DMS79 treated with DMSO at 0.1 percent for 48 hours (cell line): ENCODE measurements around the gene BMPR1A.
"Not testable (repeated sequence)": the region's sequence is repeated elsewhere in the genome, so short reads cannot be mapped to it uniquely, and the experiment has no call there.

Source experiments
- DNase-seq: peaks from one replicate; lab custom pipeline; 2025; lab: John Stamatoyannopoulos, UW

BMPR1A gene

DNA sequence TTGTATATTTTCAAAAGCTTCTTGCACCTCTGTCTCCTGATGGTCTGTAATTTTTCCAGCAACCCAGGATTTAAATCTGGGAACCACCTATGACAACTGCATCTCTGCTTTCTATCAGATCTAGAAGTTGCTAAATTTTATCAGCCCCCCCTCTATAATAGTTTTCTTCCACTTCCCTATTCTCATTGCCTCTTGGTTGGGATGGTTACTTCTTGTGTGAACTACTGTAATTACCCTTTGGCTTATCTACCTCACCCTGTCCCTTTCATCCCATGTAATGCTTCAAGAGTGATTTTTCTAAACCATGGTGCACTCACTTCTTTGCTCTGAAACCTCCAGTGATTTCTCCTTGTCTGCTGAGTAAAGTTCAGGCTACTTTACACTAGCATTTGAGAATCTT is 92.3 kb downstream of the BMPR1A start:
- DNase-seq, result no peak

DNA sequence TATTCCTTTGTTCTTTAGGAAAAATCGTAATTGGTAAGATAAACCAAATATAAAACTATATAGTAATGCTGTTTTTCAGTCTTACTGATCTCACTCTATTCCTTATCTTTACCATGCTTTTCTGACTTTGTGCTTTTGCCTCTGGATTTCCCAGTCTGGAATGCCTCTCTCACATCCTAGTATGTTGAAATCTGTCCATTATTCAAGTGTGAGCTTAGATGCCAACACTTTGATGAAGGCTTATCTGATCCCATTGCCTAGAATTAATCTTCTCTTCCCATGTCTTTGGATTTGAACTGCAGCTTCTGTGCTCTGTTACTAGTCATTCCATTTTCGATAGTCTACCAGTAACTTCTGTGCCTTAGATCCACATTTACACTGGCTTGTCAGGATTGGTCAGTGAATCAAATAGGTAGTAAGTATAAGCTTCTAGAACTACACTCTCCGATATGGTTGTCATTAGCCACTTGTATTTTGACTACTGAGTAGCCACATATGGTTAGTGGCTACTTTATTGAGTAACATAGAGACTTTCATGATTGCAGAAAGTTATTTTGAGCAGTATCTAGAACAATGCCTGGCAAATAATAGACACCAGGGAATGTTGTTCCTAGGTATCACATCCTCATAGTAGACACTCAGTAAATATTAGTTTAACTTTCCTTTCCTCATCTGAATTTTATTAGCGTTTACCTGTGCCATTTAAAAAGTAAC is 92.9 kb downstream of the BMPR1A start:
- DNase-seq, result no peak

DNA sequence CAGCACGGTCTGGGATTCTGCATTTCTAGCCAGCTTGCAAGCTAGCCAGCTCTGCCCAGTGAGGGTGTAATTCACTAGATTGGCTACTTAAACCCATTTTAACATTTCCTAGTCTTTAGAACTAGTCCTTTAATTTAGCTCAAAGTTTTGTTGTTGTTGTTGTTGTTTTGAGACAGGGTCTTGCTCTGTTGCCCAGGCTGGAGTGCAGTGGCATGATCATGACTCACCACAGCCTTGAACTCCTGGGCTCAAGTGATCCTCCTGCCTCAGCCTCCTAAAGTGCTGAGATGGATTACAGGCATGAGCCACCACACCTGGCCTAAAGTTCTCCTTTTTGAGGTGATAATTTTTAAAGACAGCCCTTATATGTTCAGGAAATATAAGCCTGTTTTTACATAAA is 94.1 kb downstream of the BMPR1A start:
- DNase-seq, result no peak

DNA sequence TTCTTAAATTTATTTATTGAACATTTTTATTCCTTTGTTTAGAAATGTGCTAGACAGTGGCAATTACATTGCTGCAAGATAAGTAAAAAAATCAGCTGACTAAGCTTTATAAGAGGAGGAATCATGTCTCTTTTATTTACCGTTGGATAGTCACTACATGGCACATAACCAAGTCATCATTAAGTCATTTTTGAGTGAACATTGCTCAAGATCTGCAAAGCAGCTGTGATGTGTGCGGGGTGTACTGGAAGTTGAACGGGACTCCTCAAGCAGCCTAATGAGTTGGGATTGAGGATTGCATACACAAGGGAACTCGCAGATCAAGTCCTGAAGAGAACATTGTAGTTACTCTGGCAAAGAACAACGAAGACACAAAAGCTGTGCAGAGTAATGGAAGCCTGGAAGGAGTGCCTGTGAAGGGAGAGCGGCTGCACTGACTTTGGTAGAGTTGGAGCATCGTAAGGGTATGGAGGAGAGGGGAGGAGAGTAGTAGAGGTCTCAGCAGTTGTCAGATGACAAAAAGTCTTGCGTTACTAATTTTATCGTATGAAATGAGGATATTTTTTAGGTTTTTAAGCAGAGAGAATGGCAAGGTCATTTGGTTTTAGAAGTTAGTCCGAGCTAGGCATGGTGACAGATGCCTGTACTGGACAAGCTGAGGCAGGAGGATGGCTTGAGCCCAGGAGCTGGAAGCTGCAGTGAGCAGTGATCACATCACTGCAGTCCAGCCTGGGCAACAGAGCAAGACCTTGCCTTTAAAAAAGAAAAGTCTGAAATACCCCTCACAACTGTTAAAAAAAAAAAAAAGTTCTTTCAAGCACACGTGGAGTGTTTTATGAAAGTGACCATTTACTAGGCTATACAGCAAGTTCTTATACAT is 95.1 kb downstream of the BMPR1A start:
- no peak for DNase-seq

DNA sequence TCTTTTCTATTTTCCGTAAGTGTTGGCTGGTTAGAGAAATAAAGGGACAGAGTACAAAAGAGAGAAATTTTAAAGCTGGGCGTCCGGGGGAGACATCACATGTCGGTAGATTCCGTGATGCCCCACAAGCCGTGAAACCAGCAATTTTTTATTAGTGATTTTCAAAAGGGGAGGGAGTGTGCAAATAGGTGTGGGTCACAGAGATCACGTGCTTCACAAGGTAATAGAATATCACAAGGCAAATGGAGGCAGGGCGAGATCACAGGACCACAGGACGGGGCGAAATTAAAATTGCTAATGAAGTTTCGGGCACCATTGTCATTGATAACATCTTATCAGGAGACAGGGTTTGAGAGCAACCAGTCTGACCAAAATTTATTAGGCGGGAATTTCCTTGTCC is 97.2 kb downstream of the BMPR1A start:
- not testable (repeated sequence) for DNase-seq

DNA sequence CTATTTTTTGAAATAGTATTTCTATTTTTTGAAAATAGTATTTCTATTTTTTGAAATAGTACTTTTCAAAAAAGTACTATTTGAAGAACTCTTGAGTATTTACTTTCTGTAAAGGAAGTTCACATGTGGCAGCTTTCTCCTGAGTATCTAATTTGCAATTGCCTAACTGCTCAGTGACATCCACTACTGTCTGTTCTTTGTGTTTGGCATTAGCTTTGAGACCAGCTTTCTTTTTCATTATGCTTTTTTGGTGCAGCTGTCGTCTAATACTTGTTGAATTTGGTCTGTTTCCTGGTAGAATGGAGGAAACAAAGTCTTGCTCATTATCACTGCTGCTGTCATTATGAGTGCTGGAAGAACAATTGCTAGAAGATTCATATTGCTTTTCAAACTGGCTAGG is 99.1 kb downstream of the BMPR1A start:
- no peak for DNase-seq

DNA sequence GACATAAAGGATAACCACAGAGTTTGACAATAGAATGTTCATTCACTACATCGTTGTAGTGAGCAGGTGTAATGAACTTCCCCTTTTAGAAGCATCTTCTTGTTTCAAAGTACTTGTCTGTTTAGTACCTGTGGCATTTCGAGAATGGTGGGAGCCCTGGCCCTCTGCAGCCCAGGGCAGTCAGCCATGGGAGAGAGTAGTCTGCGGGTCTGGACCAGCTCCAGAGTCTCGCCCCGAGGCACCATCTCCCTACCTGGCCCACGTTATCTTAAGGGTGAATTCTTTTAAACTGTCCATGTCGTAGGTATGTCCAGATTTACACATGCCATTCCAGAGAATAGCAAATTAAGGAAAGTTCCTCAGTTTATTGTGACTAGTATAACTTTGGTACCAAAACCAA is 99.7 kb downstream of the BMPR1A start:
- DNase-seq, result no peak

DNA sequence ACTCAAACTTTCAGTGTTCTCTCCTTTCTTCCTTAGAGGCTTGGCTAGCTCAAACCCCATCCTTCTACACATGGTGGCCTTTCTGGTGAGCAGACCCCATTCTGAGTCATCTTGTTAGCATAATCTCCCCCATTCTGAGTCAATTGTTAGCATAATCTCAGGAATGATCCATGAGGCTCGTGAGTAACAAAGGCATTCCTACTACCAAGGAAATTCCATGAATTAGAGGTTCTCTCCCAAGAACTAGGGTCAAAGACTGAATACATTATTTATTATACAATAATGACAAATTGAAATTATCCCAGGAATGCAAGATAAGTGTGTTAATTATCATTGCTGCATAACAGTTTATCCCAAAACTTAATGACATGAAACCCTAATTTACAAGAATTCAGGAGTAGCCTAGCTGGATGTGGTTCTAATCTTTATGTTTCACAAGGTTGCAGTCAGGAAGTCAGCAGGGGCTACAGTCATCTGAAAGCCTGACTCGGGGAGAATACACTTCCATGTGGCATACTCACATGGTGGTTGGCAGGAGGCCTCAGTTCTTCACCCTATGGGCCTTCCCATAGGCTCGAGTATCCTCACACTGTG is 100.8 kb downstream of the BMPR1A start:
- DNase-seq, result no peak

DNA sequence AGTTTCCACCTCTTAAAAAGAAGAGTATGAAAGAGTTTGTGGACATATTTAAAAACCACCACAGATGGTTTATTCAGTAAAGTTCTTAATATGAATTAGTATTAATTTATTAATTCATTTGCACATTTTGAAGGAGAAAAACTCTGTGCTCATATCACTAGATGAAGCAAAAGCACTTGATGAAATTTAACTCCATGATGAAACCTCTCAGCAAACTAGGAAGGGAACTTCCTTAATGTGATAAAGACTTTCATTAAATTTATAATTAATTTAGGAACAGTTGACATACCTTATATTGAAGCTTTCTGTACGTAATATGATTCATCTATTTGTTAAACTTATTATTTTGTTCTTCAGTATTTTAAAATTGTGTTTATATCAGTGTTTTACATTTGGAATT is 101.6 kb downstream of the BMPR1A start:
- no peak for DNase-seq

DNA sequence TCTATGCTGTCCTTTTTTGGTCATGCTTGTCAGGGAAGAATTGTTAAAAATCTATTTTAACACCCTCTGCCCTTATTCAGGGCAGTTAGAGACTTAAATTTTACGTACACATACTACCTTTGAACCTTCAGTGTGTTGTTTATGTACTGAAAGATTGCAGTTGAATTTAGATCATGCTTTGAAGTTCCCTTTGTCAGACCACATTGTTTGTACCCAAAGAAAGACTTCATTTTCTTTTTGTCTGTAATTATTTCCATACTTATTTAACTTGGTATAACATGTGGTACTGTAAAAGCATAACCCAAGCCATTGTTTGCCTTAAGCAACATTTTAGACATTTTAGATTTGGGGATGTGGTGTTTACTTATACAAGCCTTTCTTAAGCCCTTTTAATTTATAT is 104.9 kb downstream of the BMPR1A start:
- no peak for DNase-seq

DNA sequence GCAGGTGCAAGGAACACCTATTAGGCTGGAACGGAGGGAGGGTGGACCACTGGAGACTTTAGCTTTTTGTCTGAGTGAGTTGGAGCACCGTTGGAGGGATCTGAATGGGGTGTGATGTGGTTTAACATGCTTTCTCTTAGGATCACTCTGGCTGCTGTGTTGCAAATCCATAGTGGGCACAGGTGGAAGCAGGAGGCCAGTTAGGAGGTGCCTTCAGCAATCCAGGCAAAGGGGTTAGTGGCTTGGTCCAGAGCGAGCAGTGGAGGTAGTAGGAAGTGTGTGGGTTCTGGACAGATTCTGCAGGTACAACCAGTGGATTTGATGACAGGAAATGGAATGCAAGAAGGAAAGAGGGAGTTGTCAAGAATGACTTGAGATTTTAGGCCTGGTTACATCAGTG is 106.0 kb downstream of the BMPR1A start:
- no peak for DNase-seq

DNA sequence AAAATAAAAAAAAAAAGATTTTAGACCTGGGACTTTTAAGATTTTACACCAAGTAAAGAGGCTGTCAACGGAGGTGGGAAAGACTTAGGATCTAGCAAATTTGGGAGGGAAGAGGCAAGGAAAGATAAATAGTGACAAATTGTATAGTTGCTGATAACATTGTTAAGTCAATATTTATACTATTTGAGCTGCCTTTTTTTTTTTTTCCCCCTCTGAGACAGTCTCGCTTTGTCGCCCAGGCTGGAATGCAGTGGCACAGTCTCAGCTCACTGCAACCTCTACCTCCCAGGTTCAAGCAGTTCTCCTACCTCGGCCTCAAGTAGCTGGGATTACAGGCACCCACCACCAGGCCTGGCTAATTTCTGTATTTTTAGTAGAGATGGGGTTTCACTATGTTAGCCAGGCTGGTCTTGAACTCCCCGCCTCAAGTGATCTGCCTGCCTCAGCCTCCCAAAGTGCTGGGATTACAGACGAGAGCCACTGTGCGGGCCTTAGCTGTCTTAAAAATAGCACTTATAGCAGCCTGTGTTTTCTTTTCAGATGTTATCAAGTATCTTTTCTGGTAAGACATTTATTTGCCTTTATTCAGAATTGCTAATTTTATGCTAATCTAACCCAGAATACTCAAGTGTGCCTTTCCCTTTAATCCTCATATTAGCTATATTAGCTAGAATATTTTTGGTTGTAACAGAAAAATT is 106.5 kb downstream of the BMPR1A start:
- no peak for DNase-seq

DNA sequence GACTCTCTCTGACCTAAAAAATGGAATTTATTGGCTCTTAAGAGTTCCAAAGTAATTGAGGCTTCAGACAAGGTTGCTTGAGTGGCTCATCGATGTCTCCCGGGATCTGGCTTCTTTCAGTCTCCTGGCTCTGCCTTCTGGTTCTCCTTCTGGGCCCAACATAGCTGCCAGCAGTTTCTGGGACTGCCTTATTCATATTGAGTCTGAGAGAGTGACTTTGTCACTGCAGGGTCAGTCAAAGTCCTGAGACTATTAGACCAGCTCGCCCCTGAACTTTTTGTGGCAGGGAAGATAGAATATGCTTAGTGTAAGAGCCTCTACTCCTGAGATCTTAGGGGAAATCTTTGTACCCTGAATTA is 107.0 kb downstream of the BMPR1A start:
- DNase-seq, result no peak

DNA sequence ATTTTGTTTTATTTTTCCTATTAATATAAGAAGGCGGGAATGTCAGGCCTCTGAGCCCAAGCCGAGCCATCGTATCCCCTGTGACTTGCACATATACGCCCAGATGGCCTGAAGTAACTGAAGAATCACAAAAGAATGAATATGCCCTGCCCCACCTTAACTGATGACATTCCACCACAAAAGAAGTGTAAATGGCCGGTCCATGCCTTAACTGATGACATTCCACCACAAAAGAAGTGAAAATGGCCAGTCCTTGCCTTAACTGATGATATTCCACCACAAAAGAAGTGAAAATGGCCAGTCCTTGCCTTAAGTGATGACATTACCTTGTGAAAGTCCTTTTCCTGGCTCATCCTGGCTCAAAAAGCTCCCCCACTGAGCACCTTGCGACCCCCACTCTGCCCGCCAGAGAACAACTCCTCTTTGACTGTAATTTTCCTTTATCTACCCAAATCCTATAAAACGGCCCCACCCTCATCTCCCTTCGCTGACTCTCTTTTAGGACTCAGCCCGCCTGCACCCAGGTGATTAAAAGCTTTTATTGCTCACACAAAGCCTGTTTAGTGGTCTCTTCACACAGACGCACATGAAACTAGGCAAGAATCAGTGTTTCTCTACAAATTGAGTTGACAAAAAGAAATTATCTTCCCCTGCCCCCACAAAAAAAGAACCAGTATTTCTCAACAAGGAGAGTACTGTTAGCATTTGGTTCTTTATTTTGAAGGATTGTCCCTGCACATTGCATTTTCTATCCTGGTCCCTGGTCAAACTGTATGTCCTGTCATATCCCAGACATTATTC is 108.8 kb downstream of the BMPR1A start:
- DNase-seq, result not testable (repeated sequence)

DNA sequence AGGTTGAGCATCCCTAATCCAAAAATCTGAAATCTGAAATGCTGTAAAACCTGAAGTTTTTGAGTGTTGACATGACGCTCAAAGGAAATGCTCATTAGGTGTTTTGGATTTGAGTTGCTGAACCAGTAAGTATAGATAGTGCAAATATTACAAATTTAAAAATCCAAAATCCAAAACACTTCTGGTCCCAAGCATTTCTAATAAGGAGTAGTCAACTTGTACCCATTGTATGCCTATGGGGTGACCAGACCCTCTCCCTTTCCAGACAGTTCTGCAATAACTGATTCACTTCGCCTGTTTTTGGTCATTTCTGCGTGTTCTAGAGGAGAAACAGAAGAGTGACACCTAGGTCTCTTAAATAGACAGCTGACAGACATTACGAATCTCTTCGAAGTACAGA is 110.7 kb downstream of the BMPR1A start:
- no peak for DNase-seq

DNA sequence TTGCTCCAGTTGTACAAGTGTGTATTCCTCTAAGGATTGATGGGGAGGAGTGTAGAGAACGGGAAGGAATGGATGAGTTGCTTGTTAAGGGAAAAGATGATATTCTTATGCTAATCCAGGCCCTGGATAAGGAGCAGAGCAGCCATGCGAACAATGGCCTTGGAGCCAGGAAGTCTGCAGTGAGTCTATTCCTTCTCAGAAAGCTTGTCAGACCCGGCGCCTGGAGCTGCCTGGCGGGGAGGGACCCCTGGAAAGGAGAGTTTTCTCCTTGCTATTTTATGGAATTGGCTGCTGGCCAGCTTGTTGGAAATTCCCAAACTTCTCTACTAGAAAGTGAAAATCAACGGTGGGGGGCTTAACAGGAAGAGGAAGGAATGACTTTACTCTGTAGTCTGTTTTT is 111.9 kb downstream of the BMPR1A start:
- DNase-seq, result no peak

DNA sequence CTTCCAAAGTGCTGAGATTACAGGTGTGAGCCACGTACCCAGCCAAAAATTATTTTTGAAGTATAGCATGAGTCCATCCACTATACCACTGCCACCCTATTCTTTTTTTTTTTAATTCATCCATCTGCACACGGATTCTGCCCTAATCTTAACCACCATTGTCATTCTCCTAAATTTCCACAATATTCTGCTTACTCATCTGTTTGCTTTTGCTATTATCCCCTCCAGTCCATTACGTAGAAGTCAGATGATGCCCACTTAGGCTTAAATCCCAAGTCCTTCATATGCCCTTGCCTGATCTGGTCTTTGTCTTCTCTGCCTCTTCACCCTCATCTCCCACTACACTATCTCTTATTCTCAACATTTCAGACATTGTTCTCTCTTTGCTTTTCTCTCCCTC is 114.3 kb downstream of the BMPR1A start:
- DNase-seq, result no peak

DNA sequence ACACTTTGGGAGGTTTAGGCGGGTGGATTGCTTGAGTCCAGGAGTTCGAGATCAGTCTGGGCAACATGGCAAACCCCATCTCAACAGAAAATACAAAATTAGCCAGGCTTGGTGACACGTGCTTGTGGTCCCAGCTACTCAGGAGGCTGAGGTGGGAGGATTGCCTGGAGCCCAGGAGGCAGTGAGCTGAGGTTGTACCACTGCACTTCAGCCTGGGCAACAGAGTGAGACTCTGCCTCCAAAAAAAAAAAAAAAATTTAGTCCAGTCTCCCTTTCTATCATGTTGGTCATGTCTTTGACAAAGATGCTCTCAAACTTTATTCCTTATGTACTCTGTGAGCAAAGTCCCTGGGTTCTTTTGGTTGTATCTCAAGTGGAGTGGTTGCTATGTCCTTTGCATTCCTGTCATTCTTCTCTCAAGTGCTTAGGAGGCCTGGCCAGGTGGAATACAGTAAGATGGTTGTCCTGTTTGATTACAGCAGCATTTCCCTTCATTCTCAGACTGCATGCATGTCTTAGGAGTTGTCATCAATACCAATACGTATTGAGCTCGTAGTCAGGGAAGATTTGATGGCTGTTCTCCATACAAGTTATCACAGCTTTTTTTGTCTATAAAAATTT is 115.3 kb downstream of the BMPR1A start:
- no peak for DNase-seq

DNA sequence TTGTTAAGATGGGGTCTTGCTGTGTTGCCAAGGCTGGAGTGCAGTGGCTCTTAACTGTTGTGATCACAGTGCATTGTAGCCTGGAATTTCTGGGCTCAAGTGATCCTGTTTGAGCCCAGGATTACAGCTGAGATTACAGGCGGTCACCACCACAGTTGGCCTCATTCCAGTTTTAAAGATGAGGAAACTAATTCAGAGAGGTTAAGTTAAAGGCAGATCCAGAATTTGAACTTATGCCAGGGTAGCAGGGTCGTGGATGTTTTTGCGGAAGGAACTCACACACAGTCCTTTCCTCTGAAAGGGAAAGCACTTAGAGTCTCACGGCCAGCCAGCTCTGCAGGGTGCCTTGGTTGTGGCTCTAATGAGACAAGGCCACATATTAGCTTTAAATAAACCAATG is 116.3 kb downstream of the BMPR1A start:
- no peak for DNase-seq

DNA sequence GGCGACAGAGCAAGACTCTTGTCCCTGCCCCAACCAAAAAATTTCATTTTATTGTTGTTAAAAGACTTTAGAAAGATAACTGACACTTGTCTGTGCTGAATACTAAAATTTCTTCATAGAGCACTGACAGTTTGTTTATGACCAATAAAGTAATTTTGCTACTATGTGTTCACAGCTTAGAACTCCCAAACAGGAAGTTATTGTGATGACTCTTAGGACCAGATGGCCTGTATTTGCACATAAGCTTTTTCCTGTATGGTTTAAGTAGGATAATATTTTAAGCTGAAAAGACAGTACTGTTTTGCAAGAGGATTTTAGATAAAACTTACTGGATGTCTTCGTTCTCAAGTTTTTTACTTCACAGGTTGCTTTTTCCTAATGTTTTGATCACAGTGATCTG is 120.3 kb downstream of the BMPR1A start:
- DNase-seq, result no peak

DNA sequence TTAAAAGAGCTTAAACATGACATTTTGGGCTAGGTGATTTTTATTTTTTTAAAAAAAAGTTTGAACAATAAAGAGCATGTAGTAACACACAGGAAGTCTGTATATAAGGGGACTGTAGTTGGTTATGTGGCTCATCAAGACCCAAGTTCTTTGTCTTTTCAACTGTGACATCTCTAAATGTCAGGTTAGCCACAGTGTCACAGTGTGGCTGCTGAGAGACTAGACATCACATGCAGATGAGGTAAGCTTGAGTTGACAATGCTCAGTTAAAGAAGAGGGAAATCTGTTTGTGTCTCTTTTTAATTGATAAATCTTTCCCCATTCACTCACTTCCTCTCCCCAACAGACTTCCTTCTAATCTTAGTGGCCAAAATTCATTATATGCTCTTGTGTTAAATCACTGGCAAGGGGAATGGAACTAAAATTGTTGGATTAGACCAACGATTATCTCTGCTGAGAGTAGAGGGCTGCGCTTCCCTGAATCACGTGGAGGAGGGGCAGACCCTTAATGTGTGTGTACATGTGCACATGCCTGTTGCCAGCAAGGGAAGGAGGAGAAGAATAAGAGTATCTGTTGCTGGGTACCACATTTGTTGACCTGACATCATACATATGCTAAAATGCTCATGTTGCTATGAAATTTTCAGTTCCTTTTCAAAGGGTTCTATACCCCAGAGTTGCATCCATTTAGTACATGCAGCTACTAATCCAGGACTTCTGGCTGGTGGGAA is 122.7 kb downstream of the BMPR1A start:
- no peak for DNase-seq
